GM21390 (cell line): ENCODE results near the gene BRD9.
"Not testable (repeated sequence)": the region's sequence is repeated elsewhere in the genome, so short reads cannot be mapped to it uniquely, and the experiment has no call there.

Source experiments
- ATAC-seq: cut with Tn5 transposase; IDR thresholded peaks from one replicate; pipeline ENCODE4 v1.9.1; 2021; ENCODE audit not compliant: unreplicated experiment

BRD9 gene

GRCh38 chr5:846602-847091 lies 46.0 kb downstream of the BRD9 start:
- ATAC-seq, result not testable (repeated sequence)

GRCh38 chr5:845676-846601 lies 46.7 kb downstream of the BRD9 start:
- ATAC-seq, result not testable (repeated sequence)

- ATAC-seq, result not testable (repeated sequence)
Observed at GRCh38 chr5:845031-845675, 47.4 kb downstream of the BRD9 start.

- ATAC-seq, result not testable (repeated sequence)
Observed at GRCh38 chr5:844426-844825, 48.2 kb downstream of the BRD9 start.

GRCh38 chr5:843926-844325 lies 48.7 kb downstream of the BRD9 start:
- not testable (repeated sequence) for ATAC-seq

- not testable (repeated sequence) for ATAC-seq
Observed at GRCh38 chr5:843371-843770, 49.2 kb downstream of the BRD9 start.

- not testable (repeated sequence) for ATAC-seq
Observed at GRCh38 chr5:842402-843221, 50.0 kb downstream of the BRD9 start.

GRCh38 chr5:841531-842401 lies 50.8 kb downstream of the BRD9 start:
- not testable (repeated sequence) for ATAC-seq

- not testable (repeated sequence) for ATAC-seq
Observed at GRCh38 chr5:840974-841435, 51.6 kb downstream of the BRD9 start.

GRCh38 chr5:840118-840973 lies 52.3 kb downstream of the BRD9 start:
- not testable (repeated sequence) for ATAC-seq

- not testable (repeated sequence) for ATAC-seq
Observed at GRCh38 chr5:838431-838851, 54.2 kb downstream of the BRD9 start.

GRCh38 chr5:837621-838121 lies 54.9 kb downstream of the BRD9 start:
- ATAC-seq, result not testable (repeated sequence)

- ATAC-seq, result not testable (repeated sequence)
Observed at GRCh38 chr5:835933-836612, 56.5 kb downstream of the BRD9 start.

GRCh38 chr5:834013-834412 lies 58.6 kb downstream of the BRD9 start:
- not testable (repeated sequence) for ATAC-seq

- not testable (repeated sequence) for ATAC-seq
Observed at GRCh38 chr5:828194-828593, 64.4 kb downstream of the BRD9 start.

- not testable (repeated sequence) for ATAC-seq
Observed at GRCh38 chr5:825544-825943, 67.1 kb downstream of the BRD9 start.

- no peak for ATAC-seq
Observed at GRCh38 chr5:821504-821903, 71.1 kb downstream of the BRD9 start.

GRCh38 chr5:820245-820644 lies 72.4 kb downstream of the BRD9 start:
- ATAC-seq, result no peak
